GM19395 (cell line): ENCODE results near the gene MAPK4.
"Not testable (repeated sequence)": the region's sequence is repeated elsewhere in the genome, so short reads cannot be mapped to it uniquely, and the experiment has no call there.

Source experiments
- ATAC-seq: cut with Tn5 transposase; IDR thresholded peaks from one replicate; pipeline ENCODE4 v1.9.1; 2021; ENCODE audit warnings: mild to moderate bottlenecking, moderate library complexity; ENCODE audit not compliant: unreplicated experiment

Gene MAPK4

DNA sequence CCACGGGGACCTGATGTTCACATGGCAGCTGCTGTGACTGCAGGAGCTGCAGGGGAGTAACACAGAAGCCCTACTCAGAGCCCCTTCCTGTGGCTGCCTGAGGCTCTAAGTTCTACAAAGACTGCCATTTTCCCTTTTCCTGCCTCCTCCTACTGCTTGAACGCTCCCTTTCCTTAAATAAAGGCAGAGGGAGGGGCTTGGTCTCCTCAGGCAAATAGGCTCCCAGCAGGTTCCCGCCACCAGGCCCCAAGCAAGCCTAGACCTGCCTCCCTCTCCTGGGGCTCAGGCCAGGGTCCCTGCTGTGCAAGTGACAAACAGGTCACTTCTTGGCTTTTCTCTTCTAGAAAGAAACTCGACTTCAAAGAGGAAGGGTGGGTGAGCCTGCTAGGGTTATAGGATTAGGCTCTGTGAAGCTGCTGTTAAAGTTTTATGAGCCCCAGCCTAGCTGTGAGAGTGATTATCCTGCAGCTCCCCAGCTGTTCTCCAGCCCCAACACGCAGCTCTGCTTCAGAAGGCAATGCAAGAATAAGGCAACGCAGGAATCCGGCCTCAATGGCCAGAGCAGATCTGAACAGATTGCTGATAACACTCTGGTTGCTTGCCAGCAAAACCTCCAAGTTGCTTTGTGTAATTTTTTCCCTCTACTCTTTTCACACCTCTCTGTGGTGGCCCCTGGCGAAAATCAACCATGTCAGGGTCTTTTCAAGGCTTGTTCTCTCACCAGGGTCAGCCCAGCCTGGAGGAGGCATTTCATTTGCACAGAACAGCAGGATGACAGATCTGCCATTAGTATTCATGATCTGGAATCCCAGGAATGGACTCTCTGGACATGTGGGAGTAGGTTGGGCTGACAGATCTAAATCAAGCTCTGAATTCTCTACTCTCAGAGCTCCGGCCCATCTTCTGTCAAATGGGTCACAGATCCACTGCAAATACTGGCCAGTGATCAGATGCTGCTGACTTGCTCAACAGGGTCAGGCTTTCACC, 188.6 kb downstream of the MAPK4 start:
- ATAC-seq: no peak

DNA sequence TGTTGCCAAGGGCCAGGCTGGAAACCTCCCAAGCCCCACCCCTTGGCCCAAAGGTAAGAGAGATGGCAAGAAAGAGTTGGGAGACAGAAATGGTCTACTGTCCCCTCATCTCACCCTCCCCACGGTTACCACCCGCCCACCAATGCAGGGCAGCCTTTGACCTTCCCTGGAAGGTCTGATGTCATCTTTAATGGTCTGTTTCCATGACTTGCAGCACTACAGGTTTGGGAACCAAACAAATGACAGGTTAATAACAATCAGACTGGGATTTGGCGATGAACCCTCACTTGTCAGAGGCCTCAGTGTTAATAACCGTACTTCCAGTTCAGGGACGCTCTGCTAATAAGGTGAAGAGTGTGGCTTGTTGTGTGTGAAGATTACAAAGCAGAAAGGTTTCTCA, 189.5 kb downstream of the MAPK4 start:
- ATAC-seq: no peak

DNA sequence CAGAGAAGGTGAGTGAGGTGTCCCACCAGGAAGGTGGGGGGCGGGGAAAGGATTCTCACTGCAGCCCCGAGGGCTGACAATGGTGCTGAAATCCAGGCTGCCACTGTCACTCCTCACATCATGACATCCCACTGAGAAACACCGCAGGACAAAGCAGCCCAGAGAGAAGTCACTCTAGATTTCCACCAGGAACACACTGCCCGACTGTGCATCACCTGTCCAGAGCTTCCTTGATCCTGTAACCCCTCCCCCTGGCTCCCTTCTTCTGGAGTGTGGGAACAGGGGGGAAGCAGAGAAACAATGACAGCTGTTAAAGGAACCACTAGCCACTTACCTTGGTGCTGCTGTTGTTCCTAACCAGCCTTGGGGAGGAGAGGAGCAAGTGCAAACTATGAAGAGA, 190.1 kb downstream of the MAPK4 start:
- ATAC-seq: no peak

DNA sequence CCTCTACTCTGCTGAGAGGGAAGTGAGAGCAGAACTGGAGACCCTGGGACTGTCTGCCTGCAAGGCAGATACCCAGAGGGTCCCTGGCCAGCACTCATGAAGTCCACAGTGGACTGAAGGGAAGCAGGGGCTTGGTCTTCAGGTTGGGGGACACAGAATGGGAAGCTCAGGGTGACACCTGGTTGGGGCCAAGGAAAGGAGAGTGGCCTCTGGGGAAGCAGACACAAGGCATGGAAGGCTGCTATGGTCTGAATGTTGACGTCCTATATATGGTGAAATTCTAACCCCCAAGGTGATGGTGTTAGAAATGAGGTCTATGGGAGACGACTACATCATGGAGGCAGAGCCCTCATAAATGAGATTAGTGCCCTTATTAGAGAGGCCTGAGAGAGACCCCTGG, 190.7 kb downstream of the MAPK4 start:
- no peak for ATAC-seq

DNA sequence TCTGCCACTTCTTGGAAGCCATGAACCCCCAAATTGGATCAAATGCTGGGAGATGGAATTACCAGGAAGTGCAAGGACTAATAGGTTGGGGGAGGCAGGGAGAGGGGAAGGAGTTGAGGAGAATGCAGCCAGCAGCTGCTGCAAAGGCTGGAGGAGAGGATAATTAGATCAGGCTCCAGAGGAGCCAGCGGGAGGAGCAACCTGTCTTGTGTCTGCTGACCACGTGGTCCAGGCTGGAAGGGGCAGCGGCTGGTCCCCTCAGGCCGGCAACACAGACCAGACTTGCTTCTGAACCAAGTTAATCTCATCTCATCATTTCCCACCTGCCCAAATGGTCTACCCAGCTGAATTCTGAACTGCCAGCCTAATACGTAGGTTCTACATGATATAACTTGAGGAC, 191.6 kb downstream of the MAPK4 start:
- no peak for ATAC-seq

DNA sequence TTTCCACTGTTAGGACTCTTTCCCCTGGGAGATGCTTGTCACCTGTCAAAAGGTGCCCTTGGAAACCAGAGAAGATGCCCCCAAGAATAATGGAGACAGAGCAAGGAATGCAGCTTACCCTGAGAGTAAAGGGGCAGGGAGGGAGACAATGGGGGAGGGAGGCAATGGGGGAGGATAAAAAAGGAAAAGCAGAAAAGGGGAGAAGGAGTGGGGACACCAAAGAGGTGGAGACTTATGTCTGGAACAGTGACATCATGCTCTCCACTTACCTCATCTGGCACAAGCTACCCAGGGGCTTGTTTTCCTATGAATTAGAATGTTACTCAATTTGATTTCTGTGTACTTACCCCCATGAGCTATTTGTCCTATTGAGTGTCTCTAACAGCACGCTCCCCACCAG, 192.1 kb downstream of the MAPK4 start:
- no peak for ATAC-seq

DNA sequence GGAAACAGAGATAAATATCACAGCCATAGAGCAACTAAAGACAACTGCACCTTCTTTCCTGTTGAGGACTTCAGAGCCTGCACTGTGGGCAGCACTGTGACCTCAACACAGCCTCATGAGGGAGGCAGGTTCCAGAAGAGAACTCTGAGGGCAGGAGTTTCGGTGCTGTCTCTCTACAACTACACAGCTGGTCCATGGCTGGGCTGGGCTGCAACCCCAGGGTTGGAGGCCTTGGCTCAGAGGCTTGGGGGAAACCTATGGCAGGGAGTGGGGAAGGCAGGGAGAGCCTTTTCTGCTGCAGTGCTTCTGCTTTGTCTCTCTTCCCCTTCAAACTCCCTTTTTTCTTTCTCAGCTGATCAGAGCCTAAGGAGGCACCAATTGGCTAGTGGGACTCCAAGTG, 193.4 kb downstream of the MAPK4 start:
- ATAC-seq: no peak

DNA sequence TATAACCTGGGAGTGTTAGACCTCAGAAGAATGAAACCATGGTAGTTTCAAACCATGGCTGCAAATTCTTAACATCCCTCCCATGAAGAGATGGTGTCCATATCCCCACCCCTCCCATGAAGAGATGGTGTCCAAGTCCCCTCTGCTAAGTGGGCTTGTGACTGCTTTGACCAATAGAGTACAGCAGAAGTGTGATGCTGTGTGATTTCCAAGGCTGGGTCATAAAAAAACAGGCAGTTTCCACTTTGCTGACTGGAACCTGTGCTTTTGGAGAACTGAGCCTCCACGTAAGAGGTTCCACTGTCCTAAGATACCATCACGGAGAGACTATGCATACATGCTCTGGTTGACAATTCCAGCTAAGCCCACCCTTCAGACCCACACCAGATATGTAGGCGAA, 194.4 kb downstream of the MAPK4 start:
- no peak for ATAC-seq

DNA sequence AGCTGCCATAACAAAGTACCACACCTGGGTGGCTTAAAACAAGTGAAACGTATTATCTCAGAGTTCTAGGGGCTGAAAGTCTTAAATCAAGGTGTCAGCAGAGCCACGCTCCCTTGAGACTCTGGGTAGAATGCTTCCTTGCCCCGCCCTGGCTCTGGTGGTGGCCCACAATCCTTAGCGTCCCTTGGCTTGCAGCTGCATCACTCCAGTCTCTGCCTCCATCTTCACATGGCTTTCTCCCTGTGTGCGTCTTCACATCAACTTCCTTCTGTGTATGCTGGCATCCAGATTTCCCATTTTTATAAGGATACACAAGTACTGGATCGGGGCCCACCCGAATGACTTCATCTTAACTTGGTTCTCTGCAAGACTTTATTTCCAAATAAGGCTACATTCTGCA, 197.5 kb downstream of the MAPK4 start:
- no peak for ATAC-seq

DNA sequence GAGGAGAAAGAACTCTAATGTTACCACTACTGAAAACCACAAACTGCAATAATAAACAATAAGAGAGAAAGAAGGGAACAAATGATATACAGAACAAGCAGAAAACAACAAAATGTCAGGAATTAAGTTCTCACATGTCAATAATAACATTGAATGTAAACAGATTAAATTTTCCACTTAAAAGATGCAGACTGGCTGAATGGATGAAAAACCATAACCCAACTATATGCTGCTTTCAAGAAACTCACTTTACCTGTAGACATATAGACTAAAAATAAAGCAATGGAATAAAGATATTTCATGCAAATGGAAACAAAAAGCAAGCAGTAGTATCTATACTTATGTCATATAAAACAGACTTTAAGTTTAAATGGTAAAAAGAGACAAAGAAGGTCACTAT, 209.6 kb downstream of the MAPK4 start:
- ATAC-seq: no peak

DNA sequence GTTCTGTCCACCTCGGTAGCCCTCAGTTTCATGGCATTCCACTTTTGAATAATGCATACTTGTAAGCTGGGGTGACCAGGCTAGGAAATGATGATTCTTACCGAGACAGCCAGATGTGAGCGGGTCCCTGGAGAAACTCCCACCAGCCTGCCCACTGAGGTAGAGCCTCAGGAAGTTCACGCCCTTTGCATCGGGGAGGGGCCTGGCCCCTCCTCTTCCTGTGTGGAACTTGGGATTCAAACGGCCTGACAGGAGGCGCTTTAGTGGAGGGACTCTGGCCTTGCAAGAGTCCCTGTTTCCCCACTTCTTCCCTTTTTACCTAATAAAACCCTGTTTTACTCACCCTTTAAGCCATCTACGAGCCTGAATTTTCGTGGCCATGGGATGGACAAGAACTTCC, 215.3 kb downstream of the MAPK4 start:
- ATAC-seq: no peak

DNA sequence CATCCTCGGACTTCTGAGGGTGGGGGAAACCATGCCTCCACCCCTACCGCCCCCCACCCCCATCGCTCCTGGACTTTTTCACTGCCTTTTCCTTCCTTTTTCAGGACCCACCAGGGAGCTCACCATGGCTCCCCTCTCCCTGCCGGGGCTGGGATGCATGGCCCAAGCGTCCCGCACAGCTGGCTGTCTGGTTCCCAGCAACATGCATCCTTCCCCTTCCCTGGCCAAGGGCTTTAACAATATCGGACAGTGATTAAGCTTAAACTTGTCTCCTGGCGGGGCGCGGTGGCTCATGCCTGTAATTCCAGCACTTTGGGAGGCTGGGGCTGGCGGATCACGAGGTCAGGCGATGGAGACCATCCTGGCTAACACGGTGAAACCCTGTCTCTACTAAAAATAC, 215.8 kb downstream of the MAPK4 start:
- ATAC-seq: no peak

DNA sequence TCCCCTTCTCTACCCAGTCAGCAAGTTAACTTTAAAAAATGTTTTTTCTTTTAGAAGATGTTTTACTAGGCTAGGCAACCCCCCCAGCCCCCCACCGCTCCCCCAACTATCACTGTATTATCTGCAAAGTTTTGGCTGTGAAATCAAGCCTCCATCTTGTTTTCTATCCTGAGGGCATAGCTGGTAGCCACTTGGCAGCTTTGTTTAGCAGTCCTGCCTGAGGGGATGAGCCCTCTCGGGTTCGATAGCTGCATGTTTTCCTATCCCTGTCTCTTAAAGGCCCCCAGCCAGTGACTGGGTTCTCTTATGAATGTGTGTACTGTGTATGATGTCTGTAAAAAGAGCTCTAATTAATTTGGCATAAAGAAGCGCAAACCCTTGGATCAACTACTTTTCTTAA, 216.5 kb downstream of the MAPK4 start:
- ATAC-seq: no peak

DNA sequence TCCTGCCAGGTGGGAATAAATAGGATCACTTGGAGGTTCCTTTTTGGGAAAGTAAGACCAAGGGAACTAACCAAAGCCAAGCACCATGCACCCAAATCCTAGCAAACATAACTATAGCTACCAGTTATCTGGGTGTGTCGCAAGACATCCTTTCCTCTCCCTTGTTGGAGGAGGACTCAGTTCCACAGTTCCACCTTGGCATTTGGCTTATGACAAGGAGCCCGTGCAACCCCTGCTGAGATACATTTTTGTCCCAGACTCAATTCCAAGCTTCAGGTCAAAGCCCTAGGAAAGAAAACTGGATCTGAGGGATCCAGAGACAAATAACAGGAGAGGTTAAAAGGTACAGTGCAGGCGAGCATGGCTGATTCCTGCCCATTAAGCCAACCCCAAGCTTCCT, 219.1 kb downstream of the MAPK4 start:
- ATAC-seq: not testable (repeated sequence)
